ENCODE results near the gene IFNAR1.

Gene IFNAR1

DNA sequence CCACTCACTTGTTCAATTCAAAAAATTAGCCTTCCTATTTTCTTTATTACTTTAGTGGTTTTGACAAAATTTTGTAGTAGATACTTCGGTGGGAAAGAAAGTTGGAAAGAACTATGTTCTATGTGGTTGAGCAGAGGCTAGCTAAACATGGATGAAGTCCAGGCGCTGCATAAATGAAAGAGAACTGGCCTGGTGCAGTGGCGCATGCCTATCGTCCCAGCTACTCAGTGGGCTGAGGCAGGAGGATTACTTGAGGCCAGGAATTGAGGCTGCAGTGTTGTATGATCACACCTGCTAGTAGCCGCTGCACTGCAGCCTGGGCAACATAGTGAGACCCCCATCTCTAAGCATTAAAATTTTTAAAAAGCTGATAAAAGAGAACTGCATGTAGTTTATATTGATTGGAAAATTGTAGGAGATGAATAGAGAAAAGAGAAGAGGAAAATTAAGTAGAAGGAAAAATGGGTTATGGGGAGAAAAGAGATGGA is 21.0 kb downstream of the IFNAR1 start:
- TF ChIP-seq, protein P1, sequence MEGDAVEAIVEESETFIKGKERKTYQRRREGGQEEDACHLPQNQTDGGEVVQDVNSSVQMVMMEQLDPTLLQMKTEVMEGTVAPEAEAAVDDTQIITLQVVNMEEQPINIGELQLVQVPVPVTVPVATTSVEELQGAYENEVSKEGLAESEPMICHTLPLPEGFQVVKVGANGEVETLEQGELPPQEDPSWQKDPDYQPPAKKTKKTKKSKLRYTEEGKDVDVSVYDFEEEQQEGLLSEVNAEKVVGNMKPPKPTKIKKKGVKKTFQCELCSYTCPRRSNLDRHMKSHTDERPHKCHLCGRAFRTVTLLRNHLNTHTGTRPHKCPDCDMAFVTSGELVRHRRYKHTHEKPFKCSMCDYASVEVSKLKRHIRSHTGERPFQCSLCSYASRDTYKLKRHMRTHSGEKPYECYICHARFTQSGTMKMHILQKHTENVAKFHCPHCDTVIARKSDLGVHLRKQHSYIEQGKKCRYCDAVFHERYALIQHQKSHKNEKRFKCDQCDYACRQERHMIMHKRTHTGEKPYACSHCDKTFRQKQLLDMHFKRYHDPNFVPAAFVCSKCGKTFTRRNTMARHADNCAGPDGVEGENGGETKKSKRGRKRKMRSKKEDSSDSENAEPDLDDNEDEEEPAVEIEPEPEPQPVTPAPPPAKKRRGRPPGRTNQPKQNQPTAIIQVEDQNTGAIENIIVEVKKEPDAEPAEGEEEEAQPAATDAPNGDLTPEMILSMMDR (IDR thresholded peaks at IDR 0.05; ENCODE audit: low read depth, low read length), result no peak
- DNase-seq (ENCODE audit: extremely low read depth, low read depth), result no peak

DNA sequence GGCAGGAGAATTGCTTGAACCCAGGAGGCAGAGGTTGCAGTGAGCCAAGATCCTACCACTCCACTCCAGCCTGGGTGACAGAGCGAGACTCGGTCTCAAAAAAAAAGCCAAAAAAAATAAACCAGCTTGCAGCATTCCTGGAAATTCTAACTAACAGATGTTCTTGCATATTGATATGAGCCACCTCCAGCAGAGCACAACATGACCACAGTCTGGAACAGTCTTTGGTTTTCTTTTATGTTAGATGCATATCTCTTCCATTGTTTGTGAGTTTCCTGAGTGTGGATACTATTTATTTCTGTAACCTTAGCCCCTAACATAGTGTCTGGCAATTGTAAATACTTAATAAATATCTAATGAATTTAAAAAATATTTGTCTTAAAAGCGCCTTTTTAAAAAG is 23.9 kb downstream of the IFNAR1 start:
- no peak for DNase-seq (ENCODE audit: extremely low read depth, low read depth)
- TF ChIP-seq, protein P1 (IDR thresholded peaks at IDR 0.05; ENCODE audit: low read depth, low read length), result no peak

DNA sequence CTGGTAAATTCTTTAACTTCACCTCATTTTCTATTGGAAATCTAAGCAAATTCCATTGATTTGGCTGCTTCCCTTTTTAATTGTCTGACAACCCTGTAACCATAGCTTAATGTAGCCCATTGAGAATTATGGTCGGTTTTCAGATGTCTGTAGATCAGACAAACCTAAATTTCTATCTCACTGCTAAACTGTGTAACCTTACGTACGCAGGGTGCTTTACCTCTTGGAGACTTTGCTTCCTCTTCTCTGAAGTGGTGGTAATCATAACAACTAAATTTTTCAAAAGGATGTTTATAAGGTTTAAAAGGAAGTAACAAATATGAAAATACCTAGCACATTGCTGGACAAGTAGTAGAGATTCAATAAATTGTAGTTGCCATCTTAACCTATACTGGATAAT is 25.9 kb downstream of the IFNAR1 start:
- TF ChIP-seq, protein P1 (IDR thresholded peaks at IDR 0.05; ENCODE audit: low read depth, low read length), result no peak
- DNase-seq (ENCODE audit: extremely low read depth, low read depth), result no peak

DNA sequence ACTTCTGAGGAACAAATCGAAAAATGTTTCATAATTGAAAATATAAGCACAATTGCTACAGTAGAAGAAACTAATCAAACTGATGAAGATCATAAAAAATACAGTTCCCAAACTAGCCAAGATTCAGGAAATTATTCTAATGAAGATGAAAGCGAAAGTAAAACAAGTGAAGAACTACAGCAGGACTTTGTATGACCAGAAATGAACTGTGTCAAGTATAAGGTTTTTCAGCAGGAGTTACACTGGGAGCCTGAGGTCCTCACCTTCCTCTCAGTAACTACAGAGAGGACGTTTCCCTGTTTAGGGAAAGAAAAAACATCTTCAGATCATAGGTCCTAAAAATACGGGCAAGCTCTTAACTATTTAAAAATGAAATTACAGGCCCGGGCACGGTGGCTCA is 30.6 kb downstream of the IFNAR1 start:
- no peak for DNase-seq (ENCODE audit: extremely low read depth, low read depth)
- TF ChIP-seq, protein P1 (IDR thresholded peaks at IDR 0.05; ENCODE audit: low read depth, low read length), result no peak

DNA sequence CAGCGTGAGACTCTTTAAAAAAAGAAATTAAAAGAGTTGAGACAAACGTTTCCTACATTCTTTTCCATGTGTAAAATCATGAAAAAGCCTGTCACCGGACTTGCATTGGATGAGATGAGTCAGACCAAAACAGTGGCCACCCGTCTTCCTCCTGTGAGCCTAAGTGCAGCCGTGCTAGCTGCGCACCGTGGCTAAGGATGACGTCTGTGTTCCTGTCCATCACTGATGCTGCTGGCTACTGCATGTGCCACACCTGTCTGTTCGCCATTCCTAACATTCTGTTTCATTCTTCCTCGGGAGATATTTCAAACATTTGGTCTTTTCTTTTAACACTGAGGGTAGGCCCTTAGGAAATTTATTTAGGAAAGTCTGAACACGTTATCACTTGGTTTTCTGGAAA is 31.2 kb downstream of the IFNAR1 start:
- no peak for DNase-seq (ENCODE audit: extremely low read depth, low read depth)
- TF ChIP-seq, protein P1 (IDR thresholded peaks at IDR 0.05; ENCODE audit: low read depth, low read length), result no peak

DNA sequence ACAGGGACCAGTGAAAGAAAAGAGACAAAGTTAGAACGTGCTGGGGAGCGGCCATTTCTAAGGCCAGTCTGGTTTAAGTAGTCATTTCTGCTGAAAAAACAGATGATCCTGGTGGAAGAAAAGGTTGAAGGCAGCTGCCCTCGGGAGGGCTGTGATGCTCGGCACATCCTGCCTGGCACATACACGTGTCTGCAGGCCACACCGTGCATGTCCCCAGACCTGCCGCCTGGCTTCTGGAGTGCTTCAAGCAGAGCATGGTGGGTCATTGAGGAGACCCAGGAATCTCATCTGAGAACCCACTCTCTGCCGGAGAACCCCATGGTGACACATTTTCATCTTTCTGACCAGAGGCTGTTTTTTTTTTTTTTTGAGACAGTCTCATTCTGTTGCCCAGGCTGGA is 32.4 kb downstream of the IFNAR1 start:
- no peak for DNase-seq (ENCODE audit: extremely low read depth, low read depth)
- TF ChIP-seq, protein P1 (IDR thresholded peaks at IDR 0.05; ENCODE audit: low read depth, low read length), result no peak

DNA sequence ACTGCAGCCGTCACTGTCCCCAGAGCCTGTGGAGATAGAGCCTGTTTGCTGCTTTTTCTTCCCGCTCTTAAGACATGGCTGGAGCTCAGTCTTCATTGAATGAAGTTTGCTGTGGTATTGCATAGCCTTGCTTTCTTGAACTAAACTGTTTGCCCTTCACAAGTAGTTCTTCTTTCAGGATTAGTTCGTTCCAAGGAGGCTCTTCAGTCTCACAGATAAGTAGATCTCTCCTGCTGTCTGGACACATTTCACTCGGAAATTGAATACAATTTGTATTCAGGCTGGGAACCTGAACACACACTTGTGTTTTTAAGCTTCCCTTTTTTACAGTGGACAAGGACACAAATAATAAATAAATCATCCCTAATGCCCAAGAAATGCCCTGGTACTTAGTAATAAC is 34.7 kb downstream of the IFNAR1 start:
- DNase-seq (ENCODE audit: extremely low read depth, low read depth), result no peak
- TF ChIP-seq, protein P1 (IDR thresholded peaks at IDR 0.05; ENCODE audit: low read depth, low read length), result no peak

Measured in AG09319 (cell line).